Measurements from ENCODE around the gene RTCA. TPM values are rescaled to one million over a fixed set of nuclear protein-coding genes. Genes with fewer than 3 reads are reported as not detected.
"Not testable (repeated sequence)": the region's sequence is repeated elsewhere in the genome, so short reads cannot be mapped to it uniquely, and the experiment has no call there.

The RTCA gene
- 10 to 100 TPM; 19.6 to 24.2 (median 20.9) TPM for polyA plus RNA-seq

DNA sequence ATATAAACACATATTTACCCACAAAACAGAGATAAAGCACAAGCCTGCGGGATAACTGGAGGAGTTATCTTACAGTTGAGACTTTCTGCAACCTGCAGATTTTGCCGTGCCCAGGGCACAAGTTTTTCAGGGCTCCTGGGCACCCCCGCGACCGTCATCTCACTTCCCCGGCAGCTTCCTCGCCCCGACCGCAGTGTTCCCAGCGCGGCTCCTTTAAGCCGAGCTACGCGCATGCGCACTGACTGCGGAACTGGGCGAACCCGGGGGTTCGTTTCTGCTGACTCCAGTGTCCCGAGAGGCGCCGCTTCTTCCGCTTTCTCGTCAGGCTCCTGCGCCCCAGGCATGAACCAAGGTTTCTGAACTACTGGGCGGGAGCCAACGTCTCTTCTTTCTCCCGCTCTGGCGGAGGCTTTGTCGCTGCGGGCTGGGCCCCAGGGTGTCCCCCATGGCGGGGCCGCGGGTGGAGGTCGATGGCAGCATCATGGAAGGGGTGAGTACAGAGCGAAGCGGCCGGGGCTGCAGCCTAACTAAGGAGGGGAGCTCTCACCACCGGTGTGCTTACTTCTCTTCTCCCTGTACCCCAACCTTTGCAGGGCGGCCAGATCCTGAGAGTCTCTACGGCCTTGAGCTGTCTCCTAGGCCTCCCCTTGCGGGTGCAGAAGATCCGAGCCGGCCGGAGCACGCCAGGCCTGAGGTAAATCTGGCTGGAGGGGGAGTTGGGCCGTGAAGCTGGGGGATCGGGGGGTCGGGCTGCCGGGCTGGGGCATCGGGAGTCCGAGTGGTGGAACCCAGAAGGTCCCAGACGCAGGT lies at the start of gene RTCA:
TSS of gene RTCA (plus strand) at position 286 of the 810 bp plus-strand sequence. CDS start at position 446, 160 bp downstream.
- H3K27ac ChIP-seq (ENCODE audit: low read depth, low read length) = peak within 1 kb of the TSS; percentile 36
- WGBS, 3 donors = 0 to 1% (median 0%) methylated on average over 52 to 53 of the region's 53 CpGs

DNA sequence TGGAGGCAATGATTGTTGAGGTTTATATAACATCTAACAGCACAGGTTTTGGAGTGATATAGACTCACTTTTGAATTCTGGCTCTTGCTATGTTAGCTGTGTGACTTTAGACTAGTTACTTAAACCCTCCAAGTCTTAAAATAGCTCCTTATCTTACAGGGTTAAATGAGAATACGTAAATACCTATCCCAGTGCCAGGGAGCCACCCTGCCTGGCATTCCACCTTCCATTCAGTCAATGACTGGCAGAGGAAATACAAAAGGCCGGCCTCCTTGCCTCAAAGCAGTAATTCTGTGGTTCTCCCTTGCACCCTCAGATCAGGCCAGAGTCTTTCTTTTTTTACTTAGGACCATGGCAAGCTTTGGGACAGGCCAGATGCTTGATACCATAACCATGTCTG lies 48.2 kb upstream of the RTCA start:
- H3K27ac ChIP-seq (ENCODE audit: low read depth, low read length) = no peak overlapping the region
- WGBS, 3 donors = 38 to 87% (median 79%) methylated on average over 2 of the region's 2 CpGs

GRCh38 chr1:100219457-100219856 lies 46.6 kb upstream of the RTCA start:
- no peak overlapping the region for H3K27ac ChIP-seq (ENCODE audit: low read depth, low read length)
- WGBS, 3 donors = 74 to 81% (median 77%) methylated on average over 6 of the region's 6 CpGs

- H3K27ac ChIP-seq (ENCODE audit: low read depth, low read length) = no peak overlapping the region
- 96 to 100% (median 100%) methylated on average over 2 of the region's 2 CpGs for WGBS, 3 donors
Observed at GRCh38 chr1:100219883-100220282, 46.1 kb upstream of the RTCA start.

DNA sequence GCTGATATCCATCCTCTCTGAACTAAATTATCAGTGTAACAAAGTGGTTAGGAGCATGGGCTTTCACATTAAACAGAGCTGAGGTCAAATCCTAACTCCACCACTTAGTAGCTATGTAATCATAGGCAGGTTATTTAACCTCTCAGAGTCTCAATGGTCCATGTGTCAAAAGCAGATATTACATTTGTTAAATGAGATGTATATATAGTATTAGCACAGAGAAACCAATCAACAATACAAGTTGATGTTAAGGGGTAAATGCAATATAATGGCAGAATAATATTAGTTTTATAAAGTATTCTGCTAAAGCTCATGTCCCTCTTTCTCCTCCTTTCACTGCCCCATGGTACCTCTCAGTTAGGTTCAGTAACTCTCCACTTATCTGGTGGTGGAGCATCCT lies 43.6 kb upstream of the RTCA start:
- H3K27ac ChIP-seq (ENCODE audit: low read depth, low read length) = no peak overlapping the region

DNA sequence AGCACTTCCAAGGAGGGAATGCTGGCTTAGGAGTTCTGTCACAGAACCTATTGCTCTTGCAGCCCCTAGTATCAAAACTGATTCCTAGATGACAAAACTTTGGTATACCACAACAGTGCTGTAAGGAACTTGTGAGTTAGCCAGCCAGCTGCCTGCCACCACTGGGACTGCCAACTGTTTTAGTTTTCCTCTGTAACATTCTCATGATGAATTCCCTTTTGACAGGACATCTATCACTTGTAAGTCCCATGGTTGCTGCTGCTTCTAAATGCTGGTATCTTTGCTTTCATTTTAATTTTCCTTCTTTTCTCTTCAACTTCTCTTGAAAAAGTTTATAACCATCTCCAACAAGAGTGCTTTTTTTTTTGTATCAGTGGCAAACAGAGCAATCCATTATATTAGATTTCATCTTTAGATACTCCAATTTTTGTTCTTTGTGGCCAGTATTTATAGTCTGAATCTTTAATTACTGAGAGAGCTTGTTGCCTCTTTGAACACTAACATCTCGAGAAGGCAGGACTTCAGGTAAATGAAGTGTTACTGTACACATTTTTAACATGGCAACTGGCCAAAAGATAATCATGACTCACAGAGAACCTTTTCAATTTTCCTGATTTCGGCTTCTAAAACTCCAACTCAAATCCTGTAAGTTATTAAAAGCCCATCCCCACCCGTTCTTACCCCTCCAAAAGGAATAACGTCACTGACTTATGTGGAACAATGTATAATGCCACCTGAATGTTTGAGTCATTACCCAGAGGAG lies 36.2 kb upstream of the RTCA start:
- H3K27ac ChIP-seq (ENCODE audit: low read depth, low read length) = no peak overlapping the region
- 48 to 78% (median 78%) methylated on average over 4 of the region's 4 CpGs for WGBS, 3 donors

GRCh38 chr1:100230765-100231164 lies 35.3 kb upstream of the RTCA start:
- 86 to 93% (median 87%) methylated on average over 2 of the region's 2 CpGs for WGBS, 3 donors
- H3K27ac ChIP-seq (ENCODE audit: low read depth, low read length) = no peak overlapping the region

GRCh38 chr1:100231721-100232120 lies 34.3 kb upstream of the RTCA start:
- no peak overlapping the region for H3K27ac ChIP-seq (ENCODE audit: low read depth, low read length)
- 98% methylated on average over 2 of the region's 2 CpGs for WGBS, 3 donors

DNA sequence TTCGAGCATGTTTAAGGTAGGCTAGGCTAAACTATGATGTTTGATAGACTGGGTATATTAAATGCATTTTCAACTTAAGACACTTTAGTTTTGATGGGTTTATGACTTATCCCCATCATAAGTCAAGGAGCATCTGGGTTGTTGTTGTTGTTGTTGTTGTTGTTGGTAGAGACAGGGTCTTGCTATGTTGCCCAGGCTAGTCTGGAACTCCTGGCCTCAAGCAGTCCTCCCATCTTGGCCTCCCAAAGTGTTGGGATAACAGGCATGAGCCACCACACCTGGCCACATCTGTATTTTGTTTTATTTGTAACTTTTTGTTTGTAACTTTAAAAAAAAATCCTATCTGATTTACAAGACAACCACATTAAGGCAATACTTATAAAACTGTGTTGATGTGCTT lies 33.9 kb upstream of the RTCA start:
- 94 to 98% (median 97%) methylated on average over 1 of the region's 1 CpG for WGBS, 3 donors

DNA sequence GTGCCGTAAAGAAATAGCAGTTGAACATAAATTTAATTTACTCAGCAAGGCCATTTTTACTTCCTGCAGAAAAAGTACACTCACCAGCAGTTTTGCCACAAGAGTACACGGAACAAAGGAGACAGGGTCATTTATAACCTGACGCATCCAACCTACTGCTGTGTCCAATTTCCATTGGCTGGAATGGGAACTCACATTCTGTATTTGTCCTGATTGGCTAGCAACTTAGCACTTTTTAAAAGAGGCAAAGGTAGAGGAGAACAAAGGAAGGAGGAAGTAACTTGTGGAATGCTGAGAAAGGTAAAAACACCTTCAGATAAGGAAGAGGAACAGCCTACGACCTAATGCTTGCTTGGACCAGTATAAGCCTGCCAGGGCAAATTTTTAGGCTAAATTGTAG lies 32.5 kb upstream of the RTCA start:
- 79 to 89% (median 84%) methylated on average over 4 of the region's 4 CpGs for WGBS, 3 donors

More for the DNA sequence above, 33.9 kb upstream of the RTCA start:
- H3K27ac ChIP-seq (ENCODE audit: low read depth, low read length) = no peak overlapping the region

GRCh38 chr1:100234432-100234831 lies 31.6 kb upstream of the RTCA start:
- H3K27ac ChIP-seq (ENCODE audit: low read depth, low read length) = no peak overlapping the region
- WGBS, 3 donors = 90 to 96% (median 94%) methylated on average over 1 of the region's 1 CpG

More for the DNA sequence above, 32.5 kb upstream of the RTCA start:
- not testable (repeated sequence) for H3K27ac ChIP-seq (ENCODE audit: low read depth, low read length)

GRCh38 chr1:100237091-100237490 lies 28.9 kb upstream of the RTCA start:
- WGBS, 3 donors = 95 to 99% (median 98%) methylated on average over 3 of the region's 3 CpGs
- H3K27ac ChIP-seq (ENCODE audit: low read depth, low read length) = no peak overlapping the region

GRCh38 chr1:100239961-100240360 lies 26.1 kb upstream of the RTCA start:
- no peak overlapping the region for H3K27ac ChIP-seq (ENCODE audit: low read depth, low read length)

DNA sequence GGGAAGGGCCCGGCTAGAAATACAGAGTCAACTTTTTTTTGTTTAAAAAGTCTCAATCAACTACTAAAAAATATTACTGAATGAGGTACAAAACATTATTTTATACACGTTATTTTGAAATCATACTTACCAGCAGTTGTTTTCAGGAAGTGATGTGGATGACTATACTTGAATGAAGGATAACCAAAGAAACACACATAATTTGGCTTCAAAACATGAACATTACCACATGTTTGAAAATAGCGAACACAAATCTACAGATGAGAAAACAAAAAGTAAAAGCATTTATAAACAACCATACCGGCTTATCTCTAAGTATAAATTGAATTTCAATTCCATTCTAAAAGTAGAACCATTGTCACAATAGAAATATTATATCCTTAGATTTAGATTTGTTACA lies 25.4 kb upstream of the RTCA start:
- no peak overlapping the region for H3K27ac ChIP-seq (ENCODE audit: low read depth, low read length)
- 82 to 88% (median 87%) methylated on average over 4 of the region's 4 CpGs for WGBS, 3 donors

GRCh38 chr1:100246738-100247137 lies 19.3 kb upstream of the RTCA start:
- WGBS, 3 donors = 63 to 82% (median 81%) methylated on average over 4 of the region's 4 CpGs
- no peak overlapping the region for H3K27ac ChIP-seq (ENCODE audit: low read depth, low read length)

DNA sequence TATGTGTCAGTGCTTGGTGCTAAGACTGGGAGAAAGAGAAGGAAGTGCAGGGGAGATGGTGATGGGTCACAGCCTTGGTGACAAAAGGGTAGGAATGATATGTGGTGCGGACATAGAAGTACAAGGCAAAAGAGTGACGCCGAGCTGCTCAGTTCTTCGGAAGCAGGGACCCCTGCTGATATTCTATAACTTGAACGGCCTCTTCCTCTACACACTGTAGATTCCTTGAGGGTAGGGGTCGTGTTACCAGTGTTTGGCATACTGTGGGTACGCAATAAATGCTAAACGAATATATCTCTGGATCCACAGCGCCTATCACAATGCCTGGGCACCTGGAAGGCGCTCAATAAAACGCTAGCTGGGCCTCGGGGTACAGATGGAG lies 16.9 kb upstream of the RTCA start:
- no peak overlapping the region for H3K27ac ChIP-seq (ENCODE audit: low read depth, low read length)
- WGBS, 3 donors = 0 to 2% (median 1%) methylated on average over 12 of the region's 12 CpGs

DNA sequence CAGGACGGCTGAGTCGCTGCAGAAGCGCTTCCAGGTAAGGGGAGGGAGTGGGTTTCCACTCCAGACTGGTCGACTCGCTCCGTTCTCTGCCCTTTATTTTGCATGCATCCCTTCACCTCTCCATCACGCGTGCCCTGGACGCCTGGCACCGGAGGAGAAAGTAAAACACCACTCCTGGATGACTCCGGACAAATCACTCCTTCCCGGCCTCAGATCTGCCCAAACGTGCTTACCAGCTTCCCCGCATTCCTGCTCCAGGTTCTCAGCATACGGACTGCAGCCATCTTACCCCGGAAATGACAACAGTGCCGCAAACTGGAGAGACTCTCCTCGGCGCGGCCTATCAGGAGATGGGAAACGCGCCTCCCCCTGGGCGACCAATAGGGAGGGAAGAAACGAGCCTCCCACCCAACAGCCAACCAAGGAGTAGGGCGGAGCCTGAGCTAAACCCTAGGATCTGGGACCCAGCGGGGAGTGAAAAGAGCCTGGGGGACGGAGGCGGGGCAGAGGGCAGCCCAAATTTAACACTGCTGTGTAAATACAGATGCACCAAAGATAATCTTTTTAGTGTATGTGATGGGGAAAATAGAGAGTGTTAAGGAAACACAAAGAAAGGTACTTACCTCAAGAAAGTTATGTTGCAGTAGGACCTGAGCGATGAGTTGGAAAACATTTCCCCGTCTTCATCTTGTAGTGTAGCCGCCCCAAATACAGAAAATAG lies 16.3 kb upstream of the RTCA start, which contains the start of gene DBT:
TSS of gene DBT (minus strand) at position 298 of the 721 bp plus-strand sequence. CDS start at position 284, 14 bp downstream.
- H3K27ac ChIP-seq (ENCODE audit: low read depth, low read length) = no peak within 1 kb of the TSS
- WGBS, 3 donors = 0 to 1% (median 0%) methylated on average over 31 of the region's 31 CpGs

- no peak overlapping the region for H3K27ac ChIP-seq (ENCODE audit: low read depth, low read length)
- WGBS, 3 donors = 0 to 2% (median 0%) methylated on average over 1 of the region's 1 CpG
Observed at GRCh38 chr1:100250264-100250663, 15.8 kb upstream of the RTCA start.

GRCh38 chr1:100250807-100251206 lies 15.2 kb upstream of the RTCA start:
- 88 to 98% (median 97%) methylated on average over 3 of the region's 3 CpGs for WGBS, 3 donors
- H3K27ac ChIP-seq (ENCODE audit: low read depth, low read length) = no peak overlapping the region

Measured in adipose tissue (tissue), 3 donors.